NOMO-1 treated with DMSO at 0.1 percent for 48 hours (cell line): ENCODE data around the gene MTHFD1L.

Experiments used
- DNase-seq: peaks from one replicate; lab custom pipeline; 2025; ENCODE audit not compliant: unreplicated experiment; lab: John Stamatoyannopoulos, UW

The MTHFD1L gene

DNA sequence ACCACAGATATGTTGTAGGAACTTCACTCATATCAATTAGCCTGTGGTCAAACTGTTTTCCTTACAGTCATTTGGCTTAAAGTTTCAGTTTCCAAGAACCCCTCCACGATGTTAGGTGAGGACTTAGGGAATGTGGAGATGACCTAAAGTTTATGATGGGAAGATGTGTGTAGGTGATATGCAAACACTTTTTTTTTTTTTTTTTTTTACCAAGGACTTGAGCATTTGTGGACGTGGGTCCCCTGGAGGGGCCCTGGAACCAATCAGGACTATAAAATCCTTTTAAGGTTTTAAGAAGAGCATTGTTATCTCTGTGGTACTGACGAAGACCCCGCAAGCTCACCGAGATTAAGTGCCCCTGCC is 478 bp upstream of the MTHFD1L start:
- peak; percentile 17 for DNase-seq

DNA sequence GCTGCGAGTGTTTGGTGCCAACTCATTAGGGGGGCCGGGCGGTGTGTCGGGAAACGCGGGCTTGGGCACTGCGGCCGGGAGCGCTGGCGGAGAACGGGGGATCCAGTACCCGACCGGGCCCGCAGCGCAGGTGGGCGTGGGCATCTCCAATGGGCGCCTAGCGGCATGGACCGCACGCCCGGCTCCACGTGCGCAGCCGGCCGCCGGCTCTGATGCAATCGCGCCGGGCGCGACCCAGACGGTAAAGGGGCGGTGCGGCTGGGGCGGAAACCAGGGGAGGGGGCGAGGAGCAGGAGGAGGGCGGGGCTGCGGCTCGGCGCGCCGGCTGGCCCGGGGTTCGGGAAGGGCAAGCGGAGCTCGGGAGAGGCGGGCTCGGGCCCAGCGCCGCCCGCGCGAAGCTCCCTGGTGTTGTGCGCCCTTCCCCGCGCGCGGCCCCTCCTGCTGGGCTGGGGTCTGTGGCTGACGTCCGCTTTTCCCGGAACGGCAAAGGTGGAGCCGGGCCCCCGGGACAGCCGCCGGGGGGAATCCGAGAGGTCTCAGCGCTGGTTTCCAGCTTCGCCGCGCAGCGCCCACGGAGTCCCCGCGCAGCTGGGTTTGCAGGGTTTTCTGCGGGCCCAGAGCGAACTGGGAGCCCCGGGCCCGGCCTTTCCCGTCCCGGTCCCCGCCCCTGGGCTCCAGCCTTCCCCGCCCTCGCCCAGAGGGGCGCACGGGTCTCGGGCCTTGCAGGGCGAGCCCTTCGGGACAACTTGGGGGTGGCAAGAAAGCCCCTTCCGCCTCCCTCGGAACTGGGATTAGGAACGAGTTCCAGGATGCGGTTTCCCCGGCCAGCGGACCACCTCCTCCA is 867 bp downstream of the MTHFD1L start:
- DNase-seq: peak; percentile 60

- DNase-seq: peak; percentile 8
Observed at GRCh38 chr6:150866991-150867501, 1.5 kb downstream of the MTHFD1L start.

DNA sequence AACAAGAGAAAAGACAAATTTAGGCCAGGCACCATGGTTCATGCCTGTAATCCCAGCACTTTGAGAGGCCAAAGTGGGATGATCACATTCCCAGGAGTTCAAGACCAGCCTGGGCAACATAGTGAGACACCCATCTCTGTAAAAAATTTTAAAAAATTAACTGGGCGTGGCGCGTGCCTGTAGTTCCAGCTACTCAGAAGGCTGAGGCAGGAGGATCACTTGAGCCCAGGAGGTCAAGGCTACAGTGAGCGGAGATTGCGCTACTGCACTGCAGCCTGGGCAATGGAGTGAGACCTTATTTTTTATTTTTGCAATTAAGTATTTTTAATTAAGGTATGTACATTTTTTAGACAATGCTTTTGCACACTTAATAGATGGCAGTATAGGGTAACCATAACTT is 3.3 kb downstream of the MTHFD1L start:
- no peak for DNase-seq

DNA sequence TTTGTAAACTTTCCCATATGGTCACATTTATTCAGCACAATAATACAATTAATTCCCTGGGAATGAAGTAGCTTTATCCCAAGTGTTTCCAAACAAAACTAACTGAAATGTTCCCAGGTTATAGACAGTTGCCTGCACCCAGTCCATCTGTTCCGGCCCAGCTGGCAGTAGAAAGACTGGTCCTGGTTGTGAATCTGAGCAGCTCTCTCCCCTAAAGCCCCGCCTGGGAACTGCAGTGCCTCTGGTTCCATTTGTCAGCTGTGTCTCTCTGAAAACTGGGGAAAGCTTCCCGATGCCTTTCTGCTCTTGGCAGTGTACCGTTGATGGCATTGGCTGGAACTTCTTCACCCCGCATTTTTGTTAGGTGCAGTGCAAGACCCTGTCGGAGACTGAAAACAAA is 8.7 kb downstream of the MTHFD1L start:
- DNase-seq: no peak

- no peak for DNase-seq
Observed at GRCh38 chr6:150875841-150876240, 10.3 kb downstream of the MTHFD1L start.

DNA sequence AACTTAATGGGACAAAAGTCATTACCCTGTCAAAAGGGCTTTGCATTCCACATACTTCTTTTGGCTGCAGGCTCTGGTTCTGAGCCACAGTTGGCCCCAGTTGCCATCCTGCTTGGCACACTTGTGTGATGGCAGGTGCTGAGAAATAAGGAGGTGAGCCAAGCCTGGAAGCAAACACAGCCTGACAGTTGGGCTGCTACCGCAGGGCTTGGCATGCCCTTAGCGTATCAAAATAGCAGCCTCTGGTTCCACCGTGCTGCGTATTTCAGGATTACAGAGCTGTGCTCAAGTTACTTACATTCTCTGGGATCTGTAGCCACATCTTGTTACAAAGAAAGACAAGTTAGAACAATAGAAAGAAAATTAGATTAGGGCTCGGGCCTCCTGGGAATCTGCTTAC is 11.1 kb downstream of the MTHFD1L start:
- no peak for DNase-seq

DNA sequence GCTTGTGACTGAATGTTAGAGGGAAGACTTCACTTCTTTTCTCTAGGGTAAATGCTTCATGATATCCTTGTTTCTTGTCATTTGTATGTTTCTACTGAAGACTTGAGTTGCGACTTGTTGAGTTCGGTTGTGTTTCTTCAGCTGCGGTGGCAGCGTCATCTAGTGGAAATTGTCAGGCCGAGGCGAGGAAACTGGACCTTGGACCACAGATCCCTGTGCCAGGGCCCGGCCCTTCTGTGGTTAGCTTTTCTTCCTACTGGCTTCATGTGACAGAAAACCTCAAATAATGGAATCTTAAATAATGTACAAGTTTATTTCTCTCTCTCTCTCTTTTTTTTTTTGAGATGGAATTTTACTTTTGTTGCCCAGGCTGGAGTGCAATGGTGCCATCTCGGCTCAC is 12.4 kb downstream of the MTHFD1L start:
- DNase-seq: no peak

- no peak for DNase-seq
Observed at GRCh38 chr6:150878347-150879213, 13.1 kb downstream of the MTHFD1L start.

DNA sequence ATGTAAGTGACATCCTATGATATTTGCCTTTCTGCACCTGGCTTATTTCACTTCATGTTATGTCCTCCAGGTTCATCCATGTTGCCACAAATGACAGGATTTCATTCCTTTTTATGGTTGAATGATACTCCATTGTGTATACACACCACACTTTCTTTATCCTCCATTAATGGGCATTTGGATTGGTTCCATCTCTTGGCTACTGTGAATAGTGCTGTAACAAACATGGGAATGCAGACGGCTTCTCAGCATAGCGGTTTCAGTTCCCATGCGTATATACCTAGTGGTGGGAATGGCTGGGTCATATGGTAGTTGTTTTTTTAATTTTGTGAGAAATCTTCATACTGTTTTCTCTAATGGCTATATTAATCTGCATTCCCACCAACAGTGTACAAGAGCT is 14.8 kb downstream of the MTHFD1L start:
- DNase-seq: no peak

DNA sequence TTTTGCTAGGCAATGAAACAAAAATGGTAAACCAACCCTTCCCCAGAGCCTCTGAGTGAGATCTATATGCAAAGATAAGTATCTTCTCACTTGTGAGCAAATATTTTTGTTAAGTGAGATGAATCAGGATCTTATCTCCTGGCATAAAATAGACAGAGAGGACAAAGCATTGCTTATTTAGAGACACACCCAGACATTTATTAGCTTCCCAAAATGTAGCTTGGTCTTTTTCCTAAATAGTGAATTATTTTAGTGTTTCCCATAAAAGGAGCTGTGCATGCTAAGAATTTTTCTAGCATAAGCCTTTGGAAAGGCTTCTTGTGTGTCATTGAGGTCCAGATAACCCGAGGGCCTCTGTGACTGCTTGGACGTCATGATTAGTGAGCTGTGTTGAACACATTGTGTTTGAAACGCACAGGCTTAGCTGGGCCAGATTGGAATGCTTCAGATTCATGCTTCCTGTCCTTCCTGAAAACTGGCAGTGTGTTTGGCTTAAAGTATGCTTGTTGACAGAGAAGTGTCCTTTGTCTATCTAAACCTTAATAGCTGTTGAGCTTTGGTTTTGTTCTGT is 16.5 kb downstream of the MTHFD1L start:
- no peak for DNase-seq

GRCh38 chr6:150883521-150883920 is 18.0 kb downstream of the MTHFD1L start:
- DNase-seq: no peak

DNA sequence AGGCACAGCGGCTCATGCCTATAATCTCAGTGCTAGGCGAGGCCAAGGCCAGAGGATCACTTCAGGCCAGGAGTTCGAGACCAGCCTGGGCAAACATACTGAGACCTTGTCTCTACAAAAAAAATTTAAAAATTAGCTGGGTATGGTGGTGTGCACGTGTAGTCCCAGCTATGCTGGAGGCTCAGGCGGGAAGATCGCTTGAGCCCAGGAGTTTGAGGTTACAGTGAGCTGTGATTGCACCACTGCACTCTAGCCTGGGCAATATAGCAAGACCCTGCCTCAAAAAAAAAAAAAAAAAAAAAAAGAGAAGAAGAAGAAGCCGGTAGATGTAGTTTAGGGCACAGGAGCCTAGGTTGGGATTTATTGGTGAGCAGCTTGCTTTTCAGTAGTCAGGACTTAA is 20.7 kb downstream of the MTHFD1L start:
- DNase-seq: no peak

DNA sequence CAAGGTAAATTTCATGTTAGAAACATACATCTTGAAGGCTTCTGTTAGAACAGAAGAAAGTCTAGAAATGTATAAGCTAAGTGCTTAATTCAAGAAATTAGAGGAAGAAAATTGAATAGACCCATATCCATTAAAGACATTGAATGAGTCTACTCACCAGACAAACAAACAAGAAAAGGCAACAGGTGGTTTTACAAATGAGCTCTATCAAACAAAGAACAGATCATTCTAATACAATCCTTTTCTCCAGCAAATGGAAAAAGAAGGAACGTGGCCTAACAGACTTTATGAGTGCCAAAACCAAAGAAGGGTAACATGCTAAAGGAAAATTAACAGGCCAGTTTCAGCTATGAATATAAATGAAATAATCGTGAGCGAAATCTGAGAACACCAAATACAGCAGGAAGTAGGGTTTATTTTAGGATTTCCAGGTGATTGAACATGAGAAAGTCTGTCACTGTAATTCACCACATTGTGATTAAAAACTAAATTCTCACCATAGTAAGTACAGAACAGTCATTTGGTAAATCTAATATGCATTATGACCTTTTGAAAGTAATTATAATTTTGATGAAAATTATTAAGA is 22.6 kb downstream of the MTHFD1L start:
- no peak for DNase-seq

- DNase-seq: no peak
Observed at GRCh38 chr6:150890346-150890745, 24.8 kb downstream of the MTHFD1L start.

GRCh38 chr6:150891888-150892485 is 26.5 kb downstream of the MTHFD1L start:
- DNase-seq: peak; percentile 26

DNA sequence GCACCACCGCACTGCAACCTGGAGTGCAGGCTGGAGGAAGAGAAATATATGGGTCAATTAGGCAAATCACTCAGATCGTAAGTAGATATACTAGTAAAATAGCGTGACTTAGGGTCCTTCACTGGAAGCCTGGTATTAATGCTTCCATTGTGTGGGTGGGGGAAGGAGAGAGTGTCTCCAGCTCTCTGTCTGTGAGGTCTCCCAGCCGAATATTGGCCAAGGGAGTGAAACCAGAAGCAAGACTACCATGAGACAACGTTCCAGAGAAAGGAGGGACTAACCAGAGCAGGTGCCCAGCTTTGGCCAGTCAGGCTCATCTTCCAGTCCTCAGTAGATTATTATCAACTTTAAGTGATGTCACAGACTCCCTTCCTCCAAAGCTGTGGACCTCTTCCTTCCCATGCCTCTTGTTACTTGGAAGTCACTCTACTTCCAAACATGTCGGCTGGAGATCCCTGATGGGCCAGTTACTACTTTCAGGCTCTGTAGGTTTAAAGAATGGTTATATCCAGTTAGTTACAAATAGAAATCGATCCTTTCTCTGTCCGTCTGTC is 28.8 kb downstream of the MTHFD1L start:
- no peak for DNase-seq

GRCh38 chr6:150894935-150895552 is 29.5 kb downstream of the MTHFD1L start:
- DNase-seq: no peak

DNA sequence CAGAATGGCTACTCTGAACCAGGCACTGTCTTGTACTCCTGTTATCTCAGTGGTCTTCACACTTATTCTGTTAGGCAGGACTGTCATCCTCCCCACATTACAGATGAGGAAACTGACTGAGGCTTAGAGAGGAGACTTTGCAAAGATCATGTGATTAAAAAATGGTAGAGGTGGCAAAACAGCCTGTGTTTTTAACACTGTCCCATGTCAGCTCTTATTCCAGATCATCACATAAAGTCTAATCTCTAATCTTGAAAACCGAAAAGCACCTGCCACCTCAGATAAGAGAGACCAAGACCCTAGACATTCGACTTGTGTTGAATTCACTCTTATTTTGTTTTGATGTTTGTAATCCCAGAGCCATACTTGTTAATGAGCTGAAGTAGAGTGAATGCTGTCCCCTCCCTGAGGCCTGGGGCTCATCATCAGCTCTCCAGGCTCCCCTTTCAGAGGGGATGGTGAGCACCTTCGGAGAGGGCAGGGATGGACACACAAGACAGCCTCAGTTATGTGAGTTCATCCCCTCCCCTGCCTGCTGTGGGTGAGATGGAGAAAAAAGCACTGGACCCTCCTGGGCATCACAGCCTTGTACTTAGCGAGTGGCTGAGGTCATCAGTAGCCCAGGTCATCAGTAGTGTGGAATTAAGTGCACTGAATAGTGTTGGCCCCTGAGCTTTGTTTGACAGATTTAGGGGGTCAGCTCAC is 30.6 kb downstream of the MTHFD1L start:
- no peak for DNase-seq
